Heart left ventricle (tissue), 13 donors: ENCODE results near the gene RBM5.

Experiments
- CTCF ChIP-seq, 12 donors: fragments of 200-600 bp; sonication (generic) in 4 of 12; IDR thresholded peaks; one replicate each; pipeline versions ENCODE4 v1.5.0 to v1.8.0; 2018 to 2022; ENCODE audit warnings: antibody characterized with exemption in 12 of 12, mild to moderate bottlenecking in 5 of 12
- POLR2A ChIP-seq, 2 donors: fragments of 450-650 bp; IDR thresholded peaks; one replicate each; pipeline ENCODE4 v1.6.1; 2017; ENCODE audit warnings: antibody characterized with exemption in 2 of 2, mild to moderate bottlenecking in 2 of 2, moderate library complexity in 2 of 2
- donor health status: ischemic (EF 13 %, LVEDD 7.1; RV severe dilation, severe dysfunction).
- donor health status: DM: no; HTN: yes; CAD: no.
- donor health status: DM: no; HTN: no; CAD: no.
- donor health status: ischemic (EF 25% LVEDD 6.9; RV normal size, moderate dysfunction).
- donor health status: ischemic (EF 25% LVEDD 5.7; RV mildly dilated, moderate dysfunction).
- donor health status: ischemic (EF 35%, LVEDD 5.7; RV mildly dilated, moderate dysfunction).
- donor health status: nonischemic (EF 11% LVEDD 7.7; RV severe dilation, severe dysfunction).
- donor health status: DM: yes; HTN: yes; CAD: no.
- donor health status: PGD.
- donor health status: ischemic (EF 29% LVEDD 5.4; RV normal size, mild dysfunction).
- donor health status: nonischemic (EF 23%, LVEDD 6.1; RV moderate dilation, normal function).

DNA sequence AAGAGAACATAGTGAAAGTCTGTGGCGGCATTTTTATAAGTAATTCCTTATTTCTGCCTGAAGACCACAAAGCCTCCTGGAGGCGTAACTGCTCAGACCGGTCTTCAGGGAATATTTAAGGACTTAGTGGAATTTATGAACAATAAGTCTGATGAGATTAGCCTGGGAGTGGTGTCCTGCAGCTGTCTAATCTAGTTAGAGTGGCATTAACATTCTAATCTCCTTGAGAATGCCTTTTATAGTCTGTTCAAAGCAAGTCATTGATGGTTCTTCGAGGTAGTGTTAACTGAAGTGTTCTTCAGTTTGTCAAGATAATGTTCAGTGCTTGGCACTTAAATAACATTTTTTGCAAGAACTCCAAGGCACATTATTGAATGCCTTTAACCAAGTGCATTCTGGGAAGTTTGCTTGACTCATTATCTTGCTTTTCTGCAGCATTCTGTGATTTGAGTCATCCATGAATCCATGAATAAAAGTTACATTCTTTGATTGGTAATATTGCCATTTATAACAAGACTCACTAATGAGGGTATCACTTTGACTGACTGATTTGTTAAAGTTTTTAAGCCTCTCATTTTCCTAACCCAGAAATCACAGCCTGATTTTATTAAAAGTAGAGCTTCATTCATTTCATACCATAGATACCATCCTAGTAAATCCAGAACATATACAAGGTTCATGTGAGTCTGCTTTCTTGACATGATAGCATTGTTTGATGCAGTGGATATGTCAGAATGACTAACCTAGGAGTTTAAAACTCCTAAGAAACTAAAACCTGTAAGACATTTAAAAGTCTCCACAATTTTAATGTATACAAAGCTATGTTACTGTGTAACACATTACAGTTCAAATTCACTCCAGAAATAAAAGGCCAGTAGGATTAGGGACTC is 12.5 kb downstream of the RBM5 start:
- TF ChIP-seq CTCF (IDR thresholded peaks at IDR 0.05) = no peak
- TF ChIP-seq POLR2A (IDR thresholded peaks at IDR 0.05) = no peak
